HG03039 (cell line): ENCODE measurements around the gene CAT.
A peak's percentile ranks its signal among the peaks of the same experiment; 100 is the strongest.

ENCODE experiments used
- ATAC-seq: cut with Tn5 transposase; IDR thresholded peaks from one replicate; pipeline ENCODE4 v1.9.1; 2021; ENCODE audit warnings: mild to moderate bottlenecking, moderate library complexity; ENCODE audit not compliant: unreplicated experiment

Gene CAT

DNA sequence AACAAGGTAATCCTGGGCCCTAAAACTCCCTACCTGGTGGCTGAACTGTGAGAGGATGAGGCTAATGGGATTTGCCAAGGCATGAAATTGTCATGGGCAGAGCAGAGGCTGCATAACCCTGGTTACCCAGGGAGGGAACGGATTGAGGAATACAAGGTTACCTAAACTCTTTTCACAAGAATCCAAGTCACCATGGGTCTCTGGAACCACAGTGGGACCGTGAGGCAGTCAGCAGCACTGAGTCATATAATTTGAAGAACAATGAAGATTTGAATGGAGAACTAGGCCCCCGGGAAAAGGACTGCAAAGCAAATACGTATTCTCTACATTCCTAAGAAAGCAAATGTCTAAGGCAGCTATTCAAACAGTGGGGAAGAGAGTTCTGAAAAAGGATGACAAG lies 19.8 kb downstream of the CAT start:
- no peak for ATAC-seq

- no peak for ATAC-seq
Measured at GRCh38 chr11:34459507-34460162, 20.9 kb downstream of the CAT start.

GRCh38 chr11:34460278-34460677 lies 21.5 kb downstream of the CAT start:
- no peak for ATAC-seq

GRCh38 chr11:34461215-34461614 lies 22.5 kb downstream of the CAT start:
- ATAC-seq, result no peak

DNA sequence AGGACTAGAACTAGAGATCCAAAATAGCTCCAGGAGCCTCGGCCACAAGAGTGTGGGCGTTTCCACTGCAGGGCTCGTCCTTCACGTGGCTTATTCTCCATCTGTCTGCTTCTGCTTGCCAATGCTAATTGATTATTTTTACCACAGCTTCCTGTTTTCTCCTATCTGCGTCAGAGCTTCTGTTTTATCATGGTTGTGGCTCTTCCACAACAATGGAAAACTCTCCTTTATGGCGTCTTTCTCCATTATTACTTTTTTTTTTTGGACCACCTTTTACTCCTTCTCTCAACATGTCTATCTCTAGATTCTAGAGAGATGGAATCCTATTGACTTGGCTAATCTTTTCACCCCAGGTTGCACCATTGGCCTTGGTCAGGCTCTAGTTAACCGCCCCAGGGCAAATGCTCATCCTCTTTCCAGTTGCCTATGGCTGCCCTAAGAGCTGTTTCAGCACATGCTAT lies 25.9 kb downstream of the CAT start:
- no peak for ATAC-seq

DNA sequence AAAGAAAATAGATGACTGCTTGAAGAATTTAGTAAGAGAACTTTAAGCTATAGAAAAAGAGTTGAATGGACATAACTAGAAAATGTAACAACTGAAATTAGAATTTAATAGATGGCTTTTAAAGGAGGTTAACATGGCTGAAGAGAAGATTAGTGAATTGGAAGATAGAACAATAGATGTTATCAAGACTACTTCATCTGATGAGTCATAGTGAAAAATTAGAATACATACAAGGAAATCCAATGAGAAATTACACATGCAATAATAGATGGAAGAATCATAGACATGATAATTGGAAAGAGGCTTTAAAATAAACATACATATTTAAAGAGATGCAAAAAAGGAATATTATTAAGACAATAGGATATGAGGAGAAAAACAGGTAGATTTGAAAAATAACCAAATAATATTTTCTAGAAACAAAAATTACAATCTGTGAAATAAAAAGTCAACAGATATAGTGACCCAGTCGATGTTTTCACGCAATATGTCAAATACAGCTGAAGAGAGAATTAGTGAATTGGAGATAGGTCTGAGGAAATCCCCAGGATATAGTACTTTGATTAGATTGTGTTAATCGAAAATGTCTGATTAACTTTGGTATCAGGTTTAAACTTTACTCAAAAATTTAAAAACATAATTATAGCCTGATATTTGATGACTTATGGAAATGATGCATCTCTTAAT lies 28.2 kb downstream of the CAT start:
- no peak for ATAC-seq

GRCh38 chr11:34468209-34468841 lies 29.6 kb downstream of the CAT start:
- ATAC-seq, result no peak

DNA sequence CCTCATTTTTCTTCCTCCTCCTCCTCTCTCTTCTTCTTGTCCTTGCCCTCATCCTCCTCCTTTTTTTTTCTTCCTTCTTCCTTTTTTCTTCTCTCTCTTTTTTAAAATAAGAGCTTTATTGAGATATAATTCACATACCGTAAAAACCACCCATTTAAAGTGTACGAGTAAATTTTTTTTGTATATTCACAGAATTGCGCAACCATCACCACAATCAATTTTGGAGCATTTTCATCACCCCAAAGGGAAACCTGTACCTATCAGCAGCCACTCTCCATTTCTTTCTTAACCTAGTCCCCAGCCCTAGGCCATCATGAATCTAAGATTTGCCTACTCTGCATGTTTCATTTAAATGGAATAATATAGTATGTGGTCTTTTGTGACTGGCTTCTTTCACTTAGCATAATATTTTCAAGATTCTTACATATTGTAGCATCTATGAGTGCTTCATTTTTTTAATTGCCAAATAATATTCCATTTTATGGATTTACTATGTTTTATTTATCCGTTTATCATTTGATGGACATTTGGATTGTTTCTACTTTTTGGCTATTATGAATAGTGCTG lies 35.0 kb downstream of the CAT start:
- no peak for ATAC-seq

DNA sequence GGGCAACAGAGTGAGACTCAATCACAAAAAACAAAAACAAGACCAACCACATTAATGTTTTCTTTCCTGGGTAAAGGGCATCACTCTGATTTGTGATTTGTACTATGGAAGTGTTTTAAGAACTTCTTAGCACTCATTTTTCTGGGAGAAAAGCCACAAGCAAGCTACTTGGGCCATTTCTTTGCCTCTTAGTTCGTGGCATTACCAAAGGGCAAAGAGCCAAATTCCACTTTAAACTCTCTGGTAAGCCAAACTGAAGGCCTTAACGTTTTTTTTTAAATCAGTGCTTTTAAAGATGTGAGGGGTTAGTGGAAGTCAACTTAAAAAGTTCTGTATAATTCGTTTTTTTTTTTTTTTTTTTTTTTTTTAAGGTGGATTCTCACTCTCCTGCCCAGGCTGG lies 36.9 kb downstream of the CAT start:
- no peak for ATAC-seq

DNA sequence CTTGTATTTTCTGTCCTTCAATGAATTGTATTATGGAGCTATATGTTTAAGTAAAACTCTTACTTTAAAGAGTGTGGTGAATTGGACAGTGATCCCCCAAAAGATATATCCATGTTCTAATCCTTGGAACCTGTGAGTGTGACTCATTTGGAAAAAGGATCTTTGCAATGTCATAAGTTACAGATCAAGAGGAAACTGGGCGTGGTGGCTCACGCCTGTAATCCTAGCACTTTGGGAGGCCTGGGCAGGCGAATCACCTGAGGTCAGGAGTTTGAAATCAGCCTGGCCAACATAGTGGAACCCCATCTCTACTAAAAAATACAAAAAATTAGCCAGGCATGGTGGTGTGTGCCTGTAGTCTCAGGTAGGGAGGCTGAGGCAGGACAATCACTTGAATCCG lies 38.1 kb downstream of the CAT start:
- no peak for ATAC-seq

DNA sequence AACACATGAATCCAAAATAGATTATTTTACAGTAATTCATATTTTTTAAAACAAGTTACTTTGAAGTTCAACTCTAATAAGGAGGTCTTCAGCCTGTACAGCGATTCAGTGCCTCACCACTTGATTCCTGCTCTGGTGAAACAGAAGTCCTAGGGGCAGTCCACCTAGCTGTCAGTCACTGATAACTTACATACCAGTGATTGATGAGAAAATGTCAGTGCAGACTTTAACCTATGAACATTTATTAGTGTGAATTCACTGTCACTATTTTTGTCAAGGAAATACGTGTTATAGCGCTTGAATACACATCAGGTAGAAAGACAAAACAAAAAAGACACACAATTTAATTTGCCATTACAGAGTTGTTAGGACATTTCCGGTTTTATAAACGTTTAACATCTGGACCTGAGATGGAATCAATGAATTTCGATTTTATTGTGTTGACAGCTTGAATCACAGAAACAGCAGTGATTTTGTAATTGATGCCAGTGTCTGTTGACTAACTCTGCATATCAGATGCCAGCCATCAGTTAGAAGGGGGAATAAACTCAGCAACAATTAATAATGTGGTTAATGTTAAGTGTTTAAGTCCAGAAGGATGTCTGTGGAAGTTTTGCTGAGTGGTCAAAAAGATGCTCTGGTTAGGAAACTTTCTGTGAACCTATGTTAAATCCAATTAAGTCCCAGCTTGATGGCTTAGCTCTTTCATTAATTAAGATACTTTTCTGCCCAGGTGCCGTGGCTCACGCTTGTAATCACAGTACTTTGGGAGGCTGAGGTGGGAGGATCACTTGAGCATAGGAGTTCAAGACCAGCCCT lies 40.3 kb downstream of the CAT start:
- ATAC-seq, result no peak

DNA sequence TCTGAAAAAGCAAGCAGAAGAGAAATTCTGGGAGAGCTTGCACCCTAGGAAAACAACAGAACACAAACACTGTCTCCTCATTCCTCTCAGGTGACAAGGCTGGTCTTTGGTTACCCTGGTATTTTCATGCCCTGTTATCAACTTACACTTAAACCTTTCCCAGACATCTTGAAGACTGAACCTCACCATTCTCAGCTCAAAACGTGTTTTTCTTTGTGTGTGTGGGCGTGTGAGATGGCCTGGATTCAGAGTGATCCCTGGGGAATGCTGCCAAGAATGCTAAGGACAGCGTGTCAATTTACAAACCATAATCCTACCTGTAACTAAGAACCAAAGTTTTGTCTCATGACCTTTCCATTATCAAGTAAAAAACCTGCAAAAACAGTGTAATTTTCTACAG lies 41.6 kb downstream of the CAT start:
- ATAC-seq, result no peak

GRCh38 chr11:34481307-34481706 lies 42.6 kb downstream of the CAT start:
- no peak for ATAC-seq

- ATAC-seq, result no peak
Measured at GRCh38 chr11:34483106-34483874, 44.6 kb downstream of the CAT start.

DNA sequence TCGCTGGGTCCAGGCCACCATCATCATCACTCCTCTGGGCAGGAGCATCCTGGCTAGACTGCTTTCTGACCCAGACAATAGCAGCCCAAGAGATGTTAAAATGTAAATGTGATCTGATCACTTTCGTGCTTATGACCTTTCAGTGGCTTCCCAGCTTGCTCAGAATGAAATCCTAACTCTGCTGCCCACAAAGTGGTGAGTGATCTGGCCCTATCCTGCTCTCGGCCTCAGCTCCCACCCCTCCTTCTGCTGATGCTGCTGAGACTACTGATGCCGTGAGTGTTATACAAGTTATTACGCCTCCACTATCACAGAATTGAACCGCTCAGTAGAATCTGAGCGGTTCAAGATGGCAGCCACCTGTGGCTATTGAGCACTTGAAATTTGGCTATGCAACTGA lies 48.7 kb downstream of the CAT start:
- ATAC-seq, result peak; percentile 43

GRCh38 chr11:34488855-34489557 lies 50.3 kb downstream of the CAT start:
- ATAC-seq, result no peak

- ATAC-seq, result no peak
Measured at GRCh38 chr11:34490304-34490703, 51.6 kb downstream of the CAT start.

DNA sequence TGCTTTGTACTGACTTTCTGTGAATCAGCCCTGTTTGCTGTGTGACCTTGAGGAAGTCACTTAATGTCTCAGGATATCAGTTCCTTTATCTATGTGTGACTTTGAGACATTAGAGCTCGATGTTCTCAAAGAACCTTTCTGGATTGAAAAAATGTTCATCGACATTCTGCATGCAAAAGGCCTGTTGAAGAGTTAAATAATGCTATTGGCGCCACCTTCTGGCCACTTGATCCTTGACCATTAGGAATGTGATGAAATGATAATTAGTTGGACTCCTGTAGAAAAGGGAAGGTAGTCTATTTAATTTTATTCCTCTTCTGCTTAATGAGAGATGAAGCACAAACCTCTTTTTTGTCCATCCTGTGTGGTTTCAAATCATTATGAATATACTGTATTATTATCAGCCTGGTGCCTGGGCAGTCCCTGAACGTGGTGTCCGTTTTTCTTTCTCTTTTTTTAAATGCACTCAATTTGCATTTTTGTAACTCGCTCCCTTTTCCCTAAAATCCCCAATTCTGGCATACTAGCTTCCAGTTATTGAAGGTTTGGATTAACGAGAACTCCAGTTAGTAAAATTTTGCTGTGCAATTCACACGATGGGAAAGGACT lies 54.2 kb downstream of the CAT start:
- no peak for ATAC-seq

DNA sequence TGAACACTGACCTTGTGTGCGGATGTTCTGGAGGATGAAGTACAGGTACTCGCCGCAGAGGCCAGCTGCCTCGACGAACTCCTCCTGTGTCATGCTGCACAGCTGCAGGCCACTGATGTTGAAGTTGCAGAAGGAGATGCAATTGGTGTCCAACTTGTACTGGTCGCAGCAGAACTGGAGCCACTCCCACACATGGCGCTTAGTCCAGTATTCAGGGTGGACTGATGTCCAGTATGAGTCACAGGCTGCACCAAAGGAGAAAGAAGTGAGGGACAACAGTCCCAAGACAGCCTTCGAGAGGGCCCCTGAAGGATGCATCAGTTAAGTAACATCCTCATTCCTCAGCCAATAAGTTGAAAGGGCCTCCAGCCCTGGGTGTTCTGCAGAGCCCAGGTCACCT lies 54.7 kb downstream of the CAT start:
- no peak for ATAC-seq
